Activated T-helper 9 cell treated with anti-CD3 and anti-CD28 coated beads, Interleukin-2, amount 50 U/mL, for 16 hours (primary cell): ENCODE results near the gene ZDHHC11B.
"Not testable (repeated sequence)": the region's sequence is repeated elsewhere in the genome, so short reads cannot be mapped to it uniquely, and the experiment has no call there.

ENCODE experiments used
- DNase-seq: peaks from one replicate; pipeline ENCODE4 v3.0.0-alpha.2; 2020; ENCODE audit warnings: low read depth

Gene ZDHHC11B

GRCh38 chr5:766666-767431 lies 17.7 kb downstream of the ZDHHC11B start:
- DNase-seq = no peak

GRCh38 chr5:765948-766631 lies 18.4 kb downstream of the ZDHHC11B start:
- no peak for DNase-seq

GRCh38 chr5:763998-764781 lies 20.3 kb downstream of the ZDHHC11B start:
- DNase-seq = no peak

- DNase-seq = no peak
These were observed 21.1 kb downstream of the ZDHHC11B start for GRCh38 chr5:763397-763796.

- DNase-seq = not testable (repeated sequence)
These were observed 21.5 kb downstream of the ZDHHC11B start for GRCh38 chr5:762996-763395.

GRCh38 chr5:761854-762710 lies 22.4 kb downstream of the ZDHHC11B start:
- no peak for DNase-seq

- no peak for DNase-seq
These were observed 23.3 kb downstream of the ZDHHC11B start for GRCh38 chr5:761059-761771.

- no peak for DNase-seq
These were observed 24.0 kb downstream of the ZDHHC11B start for GRCh38 chr5:760363-761058.

GRCh38 chr5:759781-760362 lies 24.7 kb downstream of the ZDHHC11B start:
- no peak for DNase-seq

- peak; percentile 50 for DNase-seq
These were observed 25.3 kb downstream of the ZDHHC11B start for GRCh38 chr5:759111-759751.

- no peak for DNase-seq
These were observed 25.9 kb downstream of the ZDHHC11B start for GRCh38 chr5:758698-759053.

- DNase-seq = no peak
These were observed 26.4 kb downstream of the ZDHHC11B start for GRCh38 chr5:757931-758697.

- no peak for DNase-seq
These were observed 27.1 kb downstream of the ZDHHC11B start for GRCh38 chr5:757346-757930.

- no peak for DNase-seq
These were observed 27.6 kb downstream of the ZDHHC11B start for GRCh38 chr5:756865-757345.

GRCh38 chr5:756171-756570 lies 28.4 kb downstream of the ZDHHC11B start:
- DNase-seq = no peak

- DNase-seq = not testable (repeated sequence)
These were observed 30.3 kb downstream of the ZDHHC11B start for GRCh38 chr5:754143-754632.

GRCh38 chr5:753567-754142 lies 30.9 kb downstream of the ZDHHC11B start:
- DNase-seq = not testable (repeated sequence)
